Upper lobe of right lung (tissue), 1 donor: ENCODE results near the gene GATAD2B. TPM values are rescaled to one million over a fixed set of nuclear protein-coding genes. Genes with fewer than 3 reads are reported as not detected.

ENCODE experiments used
- ATAC-seq: fragments of 200-7000 bp; cut with Tn5 transposase; one replicate; pipeline ENCODE4 v1.9.1; 2020; ENCODE audit warnings: mild to moderate bottlenecking, moderate library complexity
- DNase-seq: peaks from one replicate; pipeline ENCODE4 v3.0.0-alpha.2; 2020
- H3K27ac ChIP-seq: fragments of 200-600 bp; one replicate; pipeline ENCODE4 v1.8.0; 2022
- H3K27me3 ChIP-seq: fragments of 200-600 bp; one replicate; pipeline ENCODE4 v1.8.0; 2022; ENCODE audit warnings: mild to moderate bottlenecking
- H3K36me3 ChIP-seq: fragments of 200-600 bp; one replicate; pipeline ENCODE4 v1.8.0; 2022
- H3K4me1 ChIP-seq: fragments of 200-600 bp; one replicate; pipeline ENCODE4 v1.8.0; 2022
- H3K4me3 ChIP-seq: fragments of 200-600 bp; one replicate; pipeline ENCODE4 v1.8.0; 2022; ENCODE audit warnings: mild to moderate bottlenecking
- H3K9me3 ChIP-seq: fragments of 200-600 bp; one replicate; pipeline ENCODE4 v1.8.0; 2022
- CTCF ChIP-seq: fragments of 200-600 bp; IDR thresholded peaks from one replicate; pipeline ENCODE4 v1.8.0; 2022; ENCODE audit warnings: antibody characterized with exemption
- intact Hi-C: fragments of 100-400 bp; cut with DNase I; formaldehyde crosslinking; loops from one replicate; pipeline ENCODE4 v1.11.0; 2022
- total RNA-seq: library from RNA; stranded (reverse); fragmentation: NEBNext Ultra II Directional; extraction: Animal tissue kit (Norgen Biotek cat#: 25700); gene quantifications from one replicate; pipeline ENCODE4 v1.2.1, GENCODE V29; 2021
- donor health status: DM: no; HTN: yes; CAD: no; lungs with severe emphysema.

GATAD2B gene
- total RNA-seq, 1 donor from 2014 or later, result 55.1 TPM

DNA sequence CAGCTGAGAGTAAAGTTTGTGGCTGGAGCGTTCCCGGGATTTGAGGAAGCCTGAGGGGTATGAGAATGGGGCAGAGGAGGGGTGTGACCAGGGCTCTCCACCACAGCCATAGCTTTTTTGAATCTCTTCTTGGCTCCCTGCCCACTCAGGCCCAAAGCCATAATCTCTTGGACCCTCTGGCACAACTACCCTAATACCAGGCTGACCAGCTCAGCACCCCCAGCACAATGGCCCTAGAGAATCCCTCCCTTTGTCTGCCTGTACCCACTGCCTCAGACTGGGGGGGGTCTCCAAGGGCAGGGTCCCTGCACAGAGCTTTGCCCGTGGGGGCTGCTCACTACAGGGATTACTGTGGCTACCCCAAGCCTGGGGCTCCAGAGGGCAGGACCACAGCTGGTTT lies 16.2 kb upstream of the GATAD2B start:
- H3K4me1 ChIP-seq, result peaks cover 5% of the 10 kb centered on the region
- peak; percentile 50 for DNase-seq
- H3K4me3 ChIP-seq, result no peak overlapping the region
- H3K27me3 ChIP-seq, result no peaks in the 10 kb centered on the region
- H3K9me3 ChIP-seq, result no peaks in the 10 kb centered on the region
- no peak overlapping the region for H3K27ac ChIP-seq
- intact Hi-C loops, result no loop called here
- H3K36me3 ChIP-seq, result peaks cover 90% of the 10 kb centered on the region
- no peak for TF ChIP-seq CTCF
- no peak for ATAC-seq

- H3K27me3 ChIP-seq, result no peaks in the 10 kb centered on the region
- H3K4me1 ChIP-seq, result no peaks in the 10 kb centered on the region
- ATAC-seq (no peak), DNase-seq (peak; percentile 45)
- peaks cover 95% of the 10 kb centered on the region for H3K36me3 ChIP-seq
- intact Hi-C loops, result no loop called here
- no peak overlapping the region for H3K4me3 ChIP-seq
- no peaks in the 10 kb centered on the region for H3K9me3 ChIP-seq
- no peak for TF ChIP-seq CTCF
- H3K27ac ChIP-seq, result no peak overlapping the region
Observed at GRCh38 chr1:153937331-153937730, 14.6 kb upstream of the GATAD2B start.

DNA sequence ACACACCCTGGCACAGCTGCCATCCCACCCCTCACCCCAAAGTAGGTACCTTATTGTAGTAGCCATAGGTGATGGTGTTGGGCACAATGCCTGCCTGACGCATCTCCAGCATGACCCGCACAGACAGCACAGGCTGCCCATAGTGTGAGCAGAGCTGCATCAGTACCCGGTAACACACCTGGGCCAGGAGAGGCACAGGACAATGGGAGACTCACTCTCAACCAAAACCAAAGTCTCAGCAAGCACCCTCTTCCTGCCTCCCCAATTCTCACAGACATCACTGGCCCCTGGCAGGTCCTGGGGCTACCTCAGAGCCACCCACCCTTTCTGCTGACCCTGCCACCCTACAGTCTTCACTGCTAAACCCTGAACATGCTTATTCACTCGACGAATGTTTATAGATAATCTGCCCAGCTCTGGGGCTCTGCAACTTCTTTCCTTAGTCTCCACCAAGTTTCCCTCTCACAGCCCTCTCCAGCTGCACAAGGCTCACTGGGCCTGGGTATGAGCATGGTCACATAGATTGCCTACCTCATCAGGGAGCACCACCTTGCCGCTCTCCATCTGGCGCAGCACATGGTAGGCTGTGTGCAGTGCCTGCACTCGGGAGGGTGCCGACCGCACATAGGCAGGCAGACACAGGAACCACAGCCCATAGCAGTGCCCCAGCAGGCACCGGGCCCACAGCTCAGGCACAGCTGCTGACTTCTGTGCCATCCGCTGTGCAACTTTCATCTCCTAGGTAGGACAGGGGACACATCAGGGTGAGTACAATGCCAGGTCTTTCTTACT lies 13.4 kb upstream of the GATAD2B start:
- Histone ChIP-seq H3K36me3 (peaks cover 95% of the 10 kb centered on the region), H3K27ac (no peak overlapping the region), H3K4me1 (no peaks in the 10 kb centered on the region), H3K4me3 (no peak overlapping the region), H3K27me3 (no peaks in the 10 kb centered on the region), H3K9me3 (no peaks in the 10 kb centered on the region)
- ATAC-seq (no peak), DNase-seq (peak; percentile 37)
- TF ChIP-seq CTCF, result no peak
- intact Hi-C loops, result no loop called here

DNA sequence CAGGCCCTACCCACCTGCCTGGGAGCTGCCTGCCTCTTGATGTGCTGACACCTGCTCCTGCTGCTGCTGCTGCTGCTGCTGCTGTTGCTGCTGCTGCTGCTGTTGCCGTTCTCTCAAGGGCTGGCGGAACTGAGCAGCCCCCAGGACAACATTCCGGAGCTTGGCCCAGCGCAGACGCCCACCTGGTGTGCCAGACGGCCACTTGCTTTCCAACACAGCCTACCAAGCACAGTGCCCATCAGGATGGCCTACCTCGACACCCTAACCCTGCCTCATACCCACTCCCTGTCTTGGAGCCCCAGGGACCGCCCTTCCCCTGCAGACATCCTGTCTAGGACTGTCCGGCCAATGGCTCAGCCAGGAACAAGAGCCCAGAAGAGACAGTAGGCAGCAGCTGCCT lies 12.0 kb upstream of the GATAD2B start:
- ATAC-seq (no peak), DNase-seq (peak; percentile 47)
- Histone ChIP-seq H3K9me3 (no peaks in the 10 kb centered on the region), H3K4me3 (no peak overlapping the region), H3K27ac (no peak overlapping the region), H3K4me1 (no peaks in the 10 kb centered on the region), H3K36me3 (peaks cover 95% of the 10 kb centered on the region), H3K27me3 (no peaks in the 10 kb centered on the region)
- intact Hi-C loops, result no loop called here
- no peak for TF ChIP-seq CTCF

DNA sequence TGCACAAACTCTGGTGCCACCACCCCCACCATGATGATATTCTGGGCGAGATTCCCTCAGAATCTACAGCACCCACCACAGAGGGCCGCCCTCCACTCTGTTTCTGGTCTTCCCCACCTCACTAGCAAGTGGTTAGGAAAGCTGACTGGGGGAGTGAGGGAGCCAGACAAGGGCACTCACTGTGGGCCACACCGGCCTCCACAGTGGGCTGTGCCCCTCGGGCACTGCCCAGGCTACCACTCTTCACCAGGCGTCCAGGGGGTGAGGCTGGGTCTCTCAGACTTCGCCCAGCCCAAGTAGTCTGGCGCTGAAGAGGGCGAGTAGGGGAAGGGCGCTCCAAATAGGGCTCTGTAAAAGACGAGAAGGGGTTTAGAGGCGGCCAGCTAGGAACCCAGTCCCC lies 11.2 kb upstream of the GATAD2B start:
- intact Hi-C loops, result no loop called here
- DNase-seq (peak; percentile 49), ATAC-seq (no peak)
- no peaks in the 10 kb centered on the region for H3K4me1 ChIP-seq
- H3K9me3 ChIP-seq, result no peaks in the 10 kb centered on the region
- peaks cover 90% of the 10 kb centered on the region for H3K36me3 ChIP-seq
- TF ChIP-seq CTCF, result no peak
- H3K4me3 ChIP-seq, result no peak overlapping the region
- no peaks in the 10 kb centered on the region for H3K27me3 ChIP-seq
- no peak overlapping the region for H3K27ac ChIP-seq
